Measurements from ENCODE around the gene NOB1. TPM values are rescaled to one million over a fixed set of nuclear protein-coding genes. Genes with fewer than 3 reads are reported as not detected.

The NOB1 gene
- total RNA-seq, 1 experiment from 2014 or later = 101 TPM

DNA sequence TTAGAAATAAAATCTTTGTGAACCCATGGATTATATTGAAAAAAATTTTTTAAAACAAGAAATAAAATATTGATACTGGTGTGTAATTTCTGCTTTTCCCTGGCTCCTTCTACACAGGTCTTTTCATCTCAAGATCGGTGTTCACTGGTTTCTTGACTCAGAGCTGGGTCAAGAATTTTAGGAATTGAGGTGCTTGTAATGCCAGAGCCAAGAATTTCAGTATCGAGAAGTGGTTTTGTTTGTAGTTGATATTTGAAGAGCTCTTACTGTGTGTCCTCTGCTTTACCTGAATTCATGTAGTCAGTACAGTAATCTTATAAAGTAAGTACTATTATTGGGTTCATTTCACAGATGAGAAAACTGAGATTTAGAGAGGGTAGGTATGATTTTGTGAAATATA lies 14.7 kb upstream of the NOB1 start:
- Histone ChIP-seq H3K27ac (ENCODE audit: insufficient read length, low read depth, low read length) (no peak overlapping the region), H2BK5ac (ENCODE audit: insufficient read length, low read length) (no peak overlapping the region), H2BK15ac (ENCODE audit: low read depth, low read length) (no peak overlapping the region), H2BK120ac (ENCODE audit: low read depth, low read length, poor library complexity, severe bottlenecking) (no peak overlapping the region), H3K14ac (ENCODE audit: insufficient read depth, low read length) (no peak overlapping the region), H2BK20ac (ENCODE audit: low read depth, low read length, poor library complexity, severe bottlenecking) (no peak overlapping the region), H3K23me2 (ENCODE audit: insufficient read length, low read depth, low read length, poor library complexity, severe bottlenecking) (no peaks in the 10 kb centered on the region), H3K79me2 (ENCODE audit: insufficient read depth, low read length) (peaks cover 7% of the 10 kb centered on the region; the same call in 1 of the 2 replicates), H3K79me1 (ENCODE audit: insufficient read depth, low read depth, low read length, poor library complexity, severe bottlenecking) (peaks cover 4% of the 10 kb centered on the region), H2AFZ (ENCODE audit: low read length) (no peak overlapping the region), H3K27me3 (ENCODE audit: insufficient read depth, low read length) (no peaks in the 10 kb centered on the region), H3K4me2 (ENCODE audit: insufficient read depth, insufficient read length, low read length) (no peak overlapping the region), H3K23ac (ENCODE audit: insufficient read length, low read depth, low read length) (no peak overlapping the region), H4K5ac (ENCODE audit: insufficient read length, low read depth, low read length) (no peak overlapping the region), H4K8ac (replicated peaks; ENCODE audit: insufficient read length, low read depth, low read length) (no peak overlapping the region), H3K18ac (ENCODE audit: insufficient read length, low read depth, low read length) (no peak overlapping the region), H3K4ac (ENCODE audit: low read depth, low read length) (no peak overlapping the region), H3T11ph (ENCODE audit: low read length) (no peak overlapping the region), H4K91ac (ENCODE audit: insufficient read length, low read depth, low read length) (no peak overlapping the region), H3K56ac (ENCODE audit: insufficient read length, low read depth, low read length) (no peak overlapping the region), H3K9ac (ENCODE audit: extremely low read depth, insufficient read length, low read length) (no peak overlapping the region), H3K9me3 (ENCODE audit: control insufficient read depth, low read depth, low read length) (no peaks in the 10 kb centered on the region), H3K4me1 (ENCODE audit: insufficient read depth, low read length) (no peaks in the 10 kb centered on the region), H4K20me1 (ENCODE audit: control insufficient read depth, insufficient read depth, insufficient read length) (no peaks in the 10 kb centered on the region), H2BK12ac (ENCODE audit: insufficient read length, low read depth, low read length) (no peak overlapping the region), H2AK5ac (ENCODE audit: insufficient read length, low read length) (no peak overlapping the region)
- peaks cover 6 to 8% of the 10 kb centered on the region in 2 experiments; a peak in 3 of 4 replicates for H3K4me1 Mint-ChIP-seq
- H3K9me3 Mint-ChIP-seq = peaks cover 0 to 3% of the 10 kb centered on the region in 2 experiments; a peak in 2 of 5 replicates
- no peak for TF ChIP-seq CTCF (conservative IDR thresholded peaks at IDR 0.05)
- peaks cover 0 to 2% (median 2%) of the 10 kb centered on the region in 3 experiments; a peak in 4 of 7 replicates for H3K36me3 Mint-ChIP-seq (ENCODE audit: insufficient read depth in 1 of 3, low read depth in 3 of 3)
- no peak overlapping the region for H3K27ac Mint-ChIP-seq
- no peak for DNase-seq
- H3K27me3 Mint-ChIP-seq (ENCODE audit: low read depth) = no peaks in the 10 kb centered on the region
- WGBS (ENCODE audit: extremely low coverage, insufficient read length, low lambda C conversion rate) = no CpG with 5 or more reads among the region's 2 CpGs
- H3K4me3 Mint-ChIP-seq = no peak overlapping the region

All from H9 (cell line).